ENCODE measurements around the gene AJUBA.
A peak's percentile ranks its signal among the peaks of the same experiment; 100 is the strongest.
"Not testable (repeated sequence)": the region's sequence is repeated elsewhere in the genome, so short reads cannot be mapped to it uniquely, and the experiment has no call there.

The AJUBA gene

DNA sequence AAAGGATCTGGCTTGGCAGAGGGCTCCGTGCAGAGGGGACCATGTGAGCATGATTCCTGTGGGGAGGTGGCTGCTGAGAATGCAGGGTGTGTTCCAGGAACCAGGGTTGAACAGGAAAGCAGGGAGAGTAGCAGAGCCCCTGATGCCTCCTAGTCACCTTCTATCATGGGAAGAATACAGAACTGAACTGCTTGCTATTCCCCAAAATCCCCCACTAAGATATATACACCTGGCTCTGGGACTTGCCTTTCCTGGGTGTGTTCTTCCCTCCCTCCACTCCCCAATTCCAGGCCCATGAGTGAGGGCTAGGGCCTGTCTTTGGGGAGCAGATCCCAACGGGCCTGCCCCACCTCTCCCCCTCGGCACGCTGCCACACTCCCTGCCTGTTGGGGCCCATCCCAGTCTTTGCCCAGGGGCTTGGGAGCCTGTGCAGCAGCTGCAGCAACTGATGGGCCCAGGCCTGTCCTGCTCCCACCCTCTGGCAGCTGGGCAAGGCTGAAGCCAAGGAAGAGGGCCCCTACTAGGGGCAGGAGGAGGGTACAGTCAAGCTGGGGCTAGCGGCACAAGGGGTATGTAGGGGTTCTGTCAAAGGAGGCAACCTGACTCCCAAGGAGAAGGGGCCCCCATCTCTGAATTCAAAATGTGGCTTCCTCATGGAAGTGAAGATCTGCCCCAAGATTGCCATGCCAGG, 3.2 kb downstream of the AJUBA start:
- no peak for DNase-seq

DNA sequence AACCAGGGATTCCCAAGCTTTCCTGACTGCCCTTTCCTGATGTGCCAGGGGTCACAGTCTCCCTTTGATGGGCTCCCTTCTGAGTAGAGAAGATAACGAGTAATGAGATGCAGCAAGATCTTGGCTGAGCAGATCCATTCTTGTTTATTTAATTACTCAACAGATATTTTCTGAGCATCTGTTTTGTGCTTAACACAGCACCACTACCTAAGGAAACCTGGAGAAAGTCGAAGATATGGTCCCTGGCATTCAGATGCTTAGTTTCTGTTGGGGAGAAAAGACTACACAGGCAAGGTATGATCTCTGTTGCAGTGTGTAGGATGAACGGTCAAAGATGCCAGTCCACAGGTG, 3.9 kb downstream of the AJUBA start:
- no peak for DNase-seq

DNA sequence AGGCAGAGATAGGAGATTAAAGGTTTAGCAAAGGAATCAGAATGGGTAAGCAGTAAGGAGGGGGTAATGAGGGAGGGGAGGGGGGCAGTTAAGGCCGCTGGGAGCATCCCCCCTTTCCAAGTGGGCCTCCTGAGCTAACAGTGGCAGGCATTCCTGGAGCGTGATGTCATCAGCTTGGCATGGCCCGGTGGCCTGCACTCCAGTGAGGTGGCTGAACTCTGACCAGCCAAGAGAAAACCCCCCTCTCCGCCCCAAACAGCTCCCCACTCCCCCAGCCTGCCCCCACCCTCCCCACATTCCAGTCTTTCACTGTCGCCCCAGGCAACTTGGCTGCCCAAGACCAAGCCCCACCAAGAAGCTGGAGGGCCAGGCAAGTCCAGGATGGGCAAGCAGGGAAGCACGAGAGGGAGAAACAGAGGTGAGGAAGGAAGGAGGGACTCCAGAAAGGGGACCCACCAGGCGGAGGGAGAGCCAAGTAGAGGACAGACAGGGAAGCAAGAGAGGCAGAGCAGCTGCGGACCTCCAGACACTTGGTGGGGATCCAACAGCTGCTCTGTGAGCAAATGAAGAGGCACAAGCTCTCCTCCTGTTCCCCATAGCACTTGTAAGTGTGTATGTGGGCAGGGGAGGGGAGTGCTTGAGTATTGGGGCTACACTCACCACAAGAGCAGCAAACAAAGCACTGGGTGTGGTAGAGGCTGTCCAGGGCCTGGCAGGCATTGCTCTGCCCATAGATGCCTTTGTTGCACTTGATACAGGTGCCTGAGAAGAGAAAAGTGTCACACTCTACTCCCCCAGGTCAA, 4.5 kb downstream of the AJUBA start:
- DNase-seq: no peak

- no peak for DNase-seq
Observed at GRCh38 chr14:22977434-22977683, 5.0 kb downstream of the AJUBA start.

DNA sequence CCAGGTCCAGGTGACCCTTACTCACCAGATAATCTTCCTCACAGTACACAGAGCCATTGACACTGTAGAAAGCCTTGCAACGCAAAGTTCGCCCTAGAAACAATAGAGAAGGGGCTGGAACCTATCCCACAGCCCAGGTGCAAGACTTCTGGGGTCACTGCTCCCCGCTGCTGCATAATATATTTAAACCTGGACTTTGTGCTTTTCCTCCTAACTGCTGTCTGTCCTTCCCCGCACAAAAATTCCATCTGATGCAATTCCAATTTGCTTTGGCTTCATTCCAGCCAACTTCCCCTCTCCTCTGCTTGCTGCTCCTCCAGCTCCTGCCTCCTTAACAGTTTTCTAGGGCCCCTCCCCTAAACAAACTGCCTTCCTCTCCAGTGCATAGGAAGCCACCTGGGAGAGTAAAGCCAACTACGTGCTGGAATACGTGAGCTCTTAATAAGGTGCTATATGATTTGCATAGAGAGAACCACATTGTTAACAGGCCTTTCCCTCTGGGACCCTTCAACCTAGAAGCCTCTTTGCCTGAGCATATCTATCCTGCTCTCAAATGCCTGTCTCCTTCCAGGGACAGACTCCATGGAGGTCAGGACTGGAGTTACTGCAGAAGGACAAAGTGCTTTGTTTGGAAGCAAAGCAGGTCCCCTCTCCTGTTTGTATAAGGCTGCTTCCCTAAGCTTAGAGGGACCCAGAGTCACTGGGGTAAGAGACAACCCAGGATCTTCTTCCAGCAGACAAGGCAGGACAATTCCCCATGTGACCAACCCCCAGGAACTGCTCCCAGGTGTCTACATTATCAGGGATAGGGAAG, 5.5 kb downstream of the AJUBA start:
- DNase-seq: no peak

DNA sequence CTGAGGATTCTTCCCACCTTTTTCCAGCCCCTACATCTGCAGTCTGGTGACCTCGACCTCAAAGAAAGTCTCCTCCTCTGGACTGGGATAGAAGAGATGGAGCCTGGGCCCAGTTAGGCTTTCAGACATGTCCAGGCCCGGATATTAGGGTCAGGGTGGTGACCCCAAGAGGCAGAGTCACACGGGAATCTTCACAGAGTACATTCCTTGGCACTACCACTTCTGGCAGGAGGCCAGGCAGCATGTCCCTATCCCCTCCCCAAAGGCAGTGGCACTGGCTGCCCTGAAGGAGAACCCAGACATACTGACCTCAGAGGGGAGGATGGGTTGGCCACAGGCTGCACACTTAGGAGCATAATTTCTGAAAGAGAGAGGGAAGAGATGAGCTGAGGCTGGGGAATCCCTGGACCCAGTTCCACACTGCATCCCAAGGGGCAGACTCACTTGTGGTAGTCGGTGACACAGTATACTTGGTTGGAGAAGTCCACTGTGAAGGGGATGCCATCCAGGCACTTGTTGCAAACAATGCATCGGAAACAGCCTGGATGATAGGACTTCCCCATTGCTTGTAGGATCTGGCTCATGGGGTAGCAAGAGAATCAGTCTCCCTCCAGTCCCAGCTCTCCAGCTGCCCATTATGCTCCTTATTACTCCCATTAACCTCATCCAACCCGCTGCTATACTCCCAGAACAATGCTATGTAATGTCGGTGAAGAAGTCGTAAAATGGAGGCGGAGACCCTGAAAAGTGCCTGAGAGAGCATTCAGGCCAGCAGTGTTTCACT, 7.6 kb downstream of the AJUBA start:
- no peak for DNase-seq

DNA sequence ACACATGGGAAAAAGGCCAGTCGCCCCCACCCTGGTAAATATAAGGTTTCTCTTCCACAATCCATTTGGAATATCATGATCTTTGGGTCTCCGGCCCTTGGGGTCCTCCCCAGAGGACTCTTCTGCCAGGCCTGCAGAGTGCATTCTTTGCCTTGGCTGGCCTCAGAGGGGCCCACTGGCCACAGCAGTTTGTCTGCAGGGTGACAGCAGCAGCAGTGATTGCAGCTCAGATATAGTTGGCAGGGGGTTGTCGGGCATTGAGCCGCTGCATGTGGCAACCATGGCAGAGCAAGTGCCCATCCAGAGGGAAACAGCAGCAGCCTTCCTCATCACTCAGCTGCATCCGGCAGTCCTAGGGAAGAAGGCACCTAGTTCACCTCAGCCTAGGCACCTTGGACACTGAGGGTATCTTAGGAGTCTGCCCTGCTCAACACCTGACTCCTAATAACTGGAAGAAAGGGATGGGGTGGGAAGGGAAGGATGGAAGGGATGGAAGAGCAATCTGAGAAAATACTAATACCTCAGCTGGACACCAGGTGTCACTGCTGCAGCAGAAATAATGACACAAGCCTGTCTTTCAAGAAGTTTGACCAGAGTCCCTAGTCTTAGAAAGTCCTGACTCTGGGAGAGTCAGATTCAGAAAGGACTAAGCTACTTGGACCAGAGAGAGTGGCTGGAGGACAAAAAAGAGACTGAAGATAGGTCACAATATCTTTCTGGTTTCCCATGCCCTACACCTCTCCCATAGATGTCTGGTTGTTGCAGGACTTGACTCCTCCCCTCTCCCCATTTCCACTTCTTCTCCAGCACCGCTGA, 8.9 kb downstream of the AJUBA start:
- DNase-seq: peak; percentile 16

DNA sequence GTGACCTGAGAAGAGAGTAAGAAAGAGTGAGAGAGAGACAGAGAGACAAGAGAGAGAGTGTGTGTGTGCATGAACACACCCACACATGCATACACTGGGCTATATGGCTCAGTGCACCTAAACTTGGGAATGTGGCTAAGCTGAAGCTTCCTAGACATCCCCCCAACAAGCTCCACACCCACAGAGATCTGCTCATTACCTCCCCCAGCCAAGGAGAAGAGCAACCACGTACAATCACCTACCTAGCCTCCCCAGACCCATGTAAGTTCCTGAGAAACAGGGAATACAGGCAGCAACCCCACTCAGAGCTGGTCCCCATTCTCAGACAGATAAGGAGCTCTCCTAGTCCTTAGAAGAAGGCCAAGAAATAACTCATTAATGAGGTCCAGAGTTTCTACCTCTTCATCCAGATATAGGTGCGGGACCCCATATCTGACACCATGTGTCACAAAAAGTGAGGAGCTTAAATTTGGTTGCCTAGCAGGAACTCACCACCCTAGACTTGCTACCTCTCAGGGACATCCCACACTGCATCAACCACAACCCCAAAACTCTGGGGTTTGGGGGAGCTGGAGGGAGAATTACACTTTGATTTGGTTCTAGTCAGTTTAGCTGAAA, 9.9 kb downstream of the AJUBA start:
- DNase-seq: no peak

DNA sequence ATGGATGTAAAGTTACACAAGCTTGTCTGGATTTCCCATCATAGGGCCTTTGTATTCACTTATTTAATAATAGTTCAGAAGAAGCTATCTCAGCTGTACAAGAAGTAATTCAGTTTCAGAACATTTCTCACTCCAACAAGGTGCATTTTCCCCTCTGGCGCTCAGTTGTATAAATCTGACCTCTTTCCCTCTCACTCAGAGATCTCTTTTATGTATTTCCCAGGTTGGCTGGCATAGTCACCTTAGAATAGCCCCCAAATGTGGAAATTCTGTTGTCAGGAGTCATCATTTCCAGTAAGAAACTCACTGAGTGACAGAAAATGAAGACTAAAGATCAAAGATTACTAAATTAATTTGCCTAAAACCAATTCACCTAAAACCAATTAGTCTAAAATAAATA, 11.2 kb downstream of the AJUBA start:
- no peak for DNase-seq

GRCh38 chr14:22966783-22967269, 15.5 kb downstream of the AJUBA start:
- no peak for DNase-seq

DNA sequence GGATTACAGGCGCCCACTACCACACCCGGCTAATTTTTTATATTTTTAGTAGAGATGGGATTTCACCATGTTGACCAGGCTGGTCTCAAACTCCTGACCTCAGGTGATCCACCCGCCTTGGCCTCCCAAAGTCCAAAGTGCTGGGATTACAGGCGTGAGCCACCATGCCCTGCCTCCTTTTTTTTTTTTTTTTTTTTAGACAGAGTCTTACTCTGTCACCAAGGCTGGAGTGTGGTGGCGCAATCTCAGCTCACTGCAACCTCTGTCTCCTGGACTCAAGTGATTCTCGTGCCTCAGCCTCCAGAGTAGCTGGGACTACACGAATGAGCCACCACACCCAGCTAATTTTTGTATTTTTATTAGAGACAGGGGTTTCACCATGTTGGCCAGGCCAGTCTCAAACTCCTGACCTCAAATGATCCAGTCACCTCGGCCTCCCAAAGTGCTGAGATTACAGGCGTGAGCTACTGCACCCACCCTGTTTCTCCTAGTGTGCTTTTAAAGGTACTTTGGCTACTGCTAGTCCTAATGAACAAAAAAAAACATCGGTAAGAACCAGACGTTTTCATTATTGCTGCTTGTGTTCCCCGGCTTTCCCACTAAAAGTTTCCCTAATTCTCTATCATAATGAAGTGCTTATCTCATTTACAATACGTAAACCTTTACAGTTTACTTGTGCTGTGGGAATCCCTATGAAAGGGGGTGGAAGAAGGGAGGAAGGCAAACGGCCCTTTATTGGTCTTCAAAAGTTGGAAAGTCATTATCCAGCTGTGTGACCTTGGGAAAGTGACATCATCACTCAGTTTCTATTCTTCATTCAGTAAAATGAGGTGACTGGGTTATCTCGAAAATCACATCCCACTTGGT, 16.2 kb downstream of the AJUBA start:
- not testable (repeated sequence) for DNase-seq

GRCh38 chr14:22962061-22962676, 20.2 kb downstream of the AJUBA start:
- no peak for DNase-seq

- no peak for DNase-seq
Observed at GRCh38 chr14:22955702-22956569, 26.4 kb downstream of the AJUBA start.

DNA sequence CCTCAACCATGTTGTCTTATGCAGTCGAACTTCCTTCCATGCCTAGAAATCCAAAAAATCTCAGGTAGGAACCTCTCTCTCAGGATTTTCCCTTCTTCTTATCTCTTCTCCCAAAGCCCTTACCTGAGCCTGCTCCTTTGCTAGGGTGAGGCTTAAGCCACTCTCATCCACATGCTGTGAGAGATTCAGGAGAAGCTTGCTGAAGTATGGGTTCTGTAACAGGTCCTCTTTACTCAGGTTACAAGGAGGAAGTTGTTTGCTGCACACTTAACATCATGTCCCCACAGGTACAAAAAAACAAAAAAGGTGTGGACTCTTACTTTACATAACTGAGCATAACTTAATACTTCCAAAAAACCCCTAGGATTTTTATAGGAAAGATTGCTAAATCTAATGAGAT, 29.9 kb downstream of the AJUBA start:
- DNase-seq: no peak

- not testable (repeated sequence) for DNase-seq
Observed at GRCh38 chr14:22951795-22952194, 30.6 kb downstream of the AJUBA start.

DNA sequence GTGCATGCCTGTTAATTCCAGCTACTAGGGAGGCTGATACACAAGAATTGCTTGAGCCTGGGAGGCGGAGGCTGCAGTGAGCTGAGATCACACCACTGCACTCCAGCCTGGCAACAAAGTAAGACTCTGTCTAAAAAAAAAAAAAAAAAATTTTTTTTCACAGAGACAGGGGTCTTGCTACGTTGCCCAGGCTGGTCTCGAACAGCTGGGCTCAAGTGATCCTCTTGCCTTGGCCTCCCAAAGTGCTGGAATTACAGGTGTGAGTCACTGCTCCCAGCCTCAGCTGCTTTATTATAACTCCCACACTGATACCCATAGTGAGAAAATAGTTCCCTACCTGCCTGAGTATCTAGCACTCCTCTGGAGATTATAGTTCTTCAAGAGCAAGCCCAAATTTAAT, 36.7 kb downstream of the AJUBA start:
- no peak for DNase-seq

DNA sequence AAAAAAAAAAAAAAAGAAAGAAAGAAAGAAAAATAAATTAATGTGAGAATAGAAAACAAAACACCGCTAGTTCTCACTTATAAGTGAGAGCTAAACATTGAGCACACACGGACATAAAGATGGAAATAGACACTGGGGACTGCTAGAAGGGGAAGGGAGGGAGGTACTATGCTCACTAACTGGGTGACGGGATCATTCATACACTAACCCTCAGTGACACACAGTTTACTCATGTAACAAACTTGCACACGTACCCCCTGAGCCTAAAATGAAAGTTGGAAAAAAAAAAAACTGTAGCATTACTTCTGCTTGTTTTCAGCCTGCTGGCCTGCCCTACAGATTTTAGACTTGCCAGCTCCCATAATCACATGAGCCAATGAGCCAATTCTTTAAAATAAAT, 42.7 kb downstream of the AJUBA start:
- no peak for DNase-seq

DNA sequence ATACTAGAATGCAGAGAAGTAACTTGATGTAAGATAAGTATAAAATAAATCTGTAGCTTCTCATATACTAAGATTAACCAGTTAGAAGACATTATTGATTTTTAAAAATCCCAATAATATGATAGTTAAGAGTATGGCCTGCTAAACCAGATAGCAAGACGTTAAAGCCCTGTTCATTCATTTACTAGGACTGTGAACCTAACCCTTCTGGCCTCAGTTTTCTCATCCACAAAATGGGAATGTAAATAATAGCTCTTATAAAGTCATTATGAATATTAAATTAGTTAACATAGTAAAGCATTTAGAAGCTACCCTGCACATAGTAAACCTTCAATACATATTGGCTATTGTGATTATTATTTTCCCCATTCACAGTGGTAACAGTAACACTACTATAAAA, 47.2 kb downstream of the AJUBA start:
- no peak for DNase-seq

DNA sequence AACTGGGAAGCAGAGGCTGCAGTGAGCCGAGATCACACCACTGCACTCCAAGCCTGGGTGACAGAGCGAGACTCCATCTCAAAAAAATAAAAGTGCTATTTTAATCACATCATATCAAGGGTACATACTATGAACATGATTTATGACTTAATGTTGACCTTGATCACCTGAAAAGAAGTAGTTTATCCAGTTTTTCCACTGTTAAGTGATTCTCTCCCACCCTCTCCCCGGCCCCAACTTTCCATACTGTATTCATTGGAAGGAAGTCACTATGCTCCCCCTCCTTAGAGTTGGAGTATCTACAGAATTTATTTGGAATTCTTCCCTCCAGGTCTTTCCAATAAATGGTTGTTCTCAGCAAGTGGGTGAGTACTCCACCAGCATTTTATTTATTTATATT, 50.2 kb downstream of the AJUBA start:
- DNase-seq: no peak
